NCI-H345 treated with DMSO at 0.1 percent for 48 hours (cell line): Measurements from ENCODE around the gene PCBP3.
"Not testable (repeated sequence)": the region's sequence is repeated elsewhere in the genome, so short reads cannot be mapped to it uniquely, and the experiment has no call there.

Experiments
- DNase-seq: peaks from one replicate; lab custom pipeline; 2025; ENCODE audit not compliant: unreplicated experiment; lab: John Stamatoyannopoulos, UW

Gene PCBP3

DNA sequence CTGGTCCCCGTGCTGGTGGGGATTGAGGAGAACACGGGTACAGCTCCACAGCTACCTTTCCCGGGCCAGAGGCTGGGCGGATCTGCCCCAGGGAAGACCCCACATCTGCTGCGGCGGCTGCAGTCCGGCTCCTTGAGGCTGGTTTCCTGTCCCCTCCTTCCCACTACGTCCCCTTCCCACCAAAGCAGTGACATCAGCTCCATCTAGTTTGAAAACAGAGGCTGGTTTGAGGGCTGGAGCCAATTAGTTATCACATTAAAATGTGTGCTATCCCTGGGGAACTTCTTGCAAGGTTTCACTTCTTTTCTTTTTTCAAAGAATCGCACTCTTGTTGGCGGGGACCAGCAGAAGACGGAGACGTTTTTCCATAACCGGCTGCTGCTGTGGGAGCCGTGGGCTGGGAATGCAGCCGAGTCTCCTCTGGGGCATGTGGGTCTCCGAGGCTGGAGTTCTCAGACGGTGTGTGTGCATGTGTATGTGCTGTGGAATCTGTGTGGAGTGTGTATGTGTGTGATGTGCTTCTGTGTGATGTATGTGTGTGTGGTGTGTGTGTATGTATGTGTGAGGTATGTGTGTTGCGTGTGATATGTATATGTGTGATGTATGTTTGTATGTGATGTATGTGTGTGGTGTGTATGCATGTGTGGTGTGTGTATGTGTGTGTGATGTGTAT is 8.9 kb upstream of the PCBP3 start:
- DNase-seq: no peak

DNA sequence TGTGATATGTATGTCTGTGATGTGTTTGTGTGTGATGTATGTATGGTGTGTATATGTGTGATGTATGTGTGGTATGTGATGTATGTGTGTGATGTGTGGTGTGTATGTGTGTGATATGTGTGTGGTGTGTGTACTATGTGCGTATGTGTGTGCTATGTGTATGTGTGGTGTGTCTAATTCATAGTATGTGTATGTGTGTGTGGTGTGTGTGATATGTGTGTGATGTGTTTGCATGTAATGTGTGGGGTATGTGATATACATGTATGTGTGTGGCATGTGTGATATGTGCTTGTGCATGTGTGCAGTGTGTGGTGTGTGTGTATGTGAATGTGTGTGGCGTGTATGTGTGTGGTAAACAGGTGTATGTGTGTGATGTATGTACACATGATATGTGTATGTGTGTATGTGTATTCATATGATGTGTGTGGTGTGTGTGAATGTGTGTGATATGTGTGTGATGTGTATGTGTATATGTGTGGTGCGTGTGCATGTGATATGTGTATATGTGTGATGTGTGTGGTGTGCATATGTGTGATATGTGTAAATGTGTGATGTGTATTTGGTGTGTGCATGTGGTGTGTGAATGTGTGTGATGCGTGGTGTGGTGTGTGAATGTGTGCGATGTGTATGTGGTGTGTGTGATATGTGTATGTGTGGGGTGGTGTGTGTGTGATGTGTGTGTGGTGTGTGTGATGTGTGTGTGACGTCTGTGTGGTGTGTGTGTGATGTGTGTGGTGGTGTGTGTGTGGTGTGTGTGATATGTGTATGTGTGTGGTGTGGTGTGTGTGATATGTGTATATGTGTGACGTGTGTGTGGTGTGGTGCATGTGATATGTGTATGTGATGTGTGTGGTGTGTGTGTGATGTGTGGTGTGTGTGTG is 8.0 kb upstream of the PCBP3 start:
- DNase-seq: no peak

DNA sequence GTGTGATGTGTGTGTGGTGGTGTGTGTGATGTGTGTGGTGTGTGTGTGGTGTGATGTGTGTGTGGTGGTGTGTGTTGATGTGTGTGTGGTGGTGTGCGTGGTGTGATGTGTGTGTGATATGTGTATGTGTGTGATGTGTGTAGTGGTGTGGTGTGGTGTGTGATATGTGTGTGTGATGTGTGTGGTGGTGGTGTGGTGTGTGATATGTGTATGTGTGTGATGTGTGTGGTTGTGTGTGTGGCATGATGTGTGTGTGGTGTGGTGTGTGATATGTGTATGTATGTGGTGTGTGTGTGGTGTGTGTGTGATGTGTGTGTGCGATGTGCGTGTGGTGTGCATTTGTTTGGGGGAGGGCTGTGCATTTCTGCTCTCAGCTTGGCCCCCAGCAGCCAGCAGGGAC is 7.1 kb upstream of the PCBP3 start:
- no peak for DNase-seq

DNA sequence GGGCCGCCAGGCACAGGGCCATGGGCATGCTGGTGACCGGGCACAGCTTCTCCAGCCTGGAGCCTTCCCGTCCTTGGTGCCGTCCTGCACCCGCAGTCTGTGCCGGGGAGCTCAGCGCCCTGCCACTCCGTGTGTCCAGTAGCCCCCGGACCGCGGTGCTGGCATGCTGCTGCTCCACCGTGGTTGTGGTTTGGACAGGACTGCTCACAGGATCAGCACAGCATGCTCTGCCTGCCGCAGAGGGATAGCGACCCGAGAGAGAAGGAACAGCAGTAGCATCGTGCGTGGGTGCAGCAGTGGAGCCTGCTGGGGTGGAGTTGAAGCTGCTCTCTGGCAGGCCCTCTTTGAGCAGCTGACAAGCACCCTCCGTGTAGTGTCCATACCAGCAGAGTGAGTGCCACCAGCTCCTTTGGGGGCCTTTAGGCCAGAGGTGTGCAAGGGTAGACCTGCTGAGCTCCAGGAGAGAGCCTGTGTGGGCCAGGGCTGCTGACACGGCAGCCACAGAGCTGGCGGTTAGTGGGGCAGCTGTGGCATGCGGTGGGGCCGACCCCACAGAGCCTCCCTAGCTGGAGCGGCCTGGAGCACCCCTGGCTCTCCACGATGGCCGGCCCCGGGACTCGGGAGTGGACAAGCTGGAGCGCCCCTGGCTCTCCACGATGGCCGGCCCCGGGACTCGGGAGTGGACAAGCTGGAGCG is 6.4 kb upstream of the PCBP3 start:
- no peak for DNase-seq

DNA sequence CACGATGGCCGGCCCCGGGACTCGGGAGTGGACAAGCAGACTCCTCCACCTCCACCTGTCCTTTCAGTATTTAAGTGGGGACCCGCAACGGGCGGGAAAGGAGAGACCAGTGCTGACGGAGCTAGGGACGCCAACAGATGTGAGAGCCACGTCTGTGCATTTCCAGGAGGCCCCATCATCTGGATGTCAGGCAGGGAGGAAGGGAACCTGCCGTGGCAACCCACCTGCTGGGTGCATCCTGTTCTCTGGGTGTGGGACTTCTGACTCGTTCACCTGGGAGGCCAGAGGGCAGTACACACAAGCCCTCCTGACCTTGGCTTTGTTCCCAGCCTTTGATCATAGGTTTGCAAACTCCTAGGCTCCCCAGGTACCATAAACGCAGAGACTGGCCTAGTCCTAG is 5.6 kb upstream of the PCBP3 start:
- no peak for DNase-seq

DNA sequence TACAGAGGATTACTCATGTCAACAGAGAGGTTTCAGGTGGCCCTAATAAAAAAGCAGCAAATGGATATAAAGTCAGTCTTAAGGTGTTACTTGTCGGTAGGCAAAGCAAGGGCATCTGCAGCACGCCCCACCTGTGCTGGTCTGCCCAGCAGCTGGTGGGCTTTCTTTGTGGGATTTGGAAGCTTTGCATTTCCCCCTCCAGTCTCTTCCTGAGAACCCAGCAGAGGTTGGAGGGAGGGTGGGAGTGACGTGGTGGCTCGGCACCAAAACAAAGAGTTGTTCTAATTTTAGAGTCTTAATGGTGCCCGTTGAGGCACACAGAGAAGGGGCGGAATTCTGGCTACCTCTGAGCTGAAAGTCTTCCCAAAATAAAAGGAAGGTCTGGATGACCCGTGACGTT is 4.8 kb upstream of the PCBP3 start:
- DNase-seq: no peak

DNA sequence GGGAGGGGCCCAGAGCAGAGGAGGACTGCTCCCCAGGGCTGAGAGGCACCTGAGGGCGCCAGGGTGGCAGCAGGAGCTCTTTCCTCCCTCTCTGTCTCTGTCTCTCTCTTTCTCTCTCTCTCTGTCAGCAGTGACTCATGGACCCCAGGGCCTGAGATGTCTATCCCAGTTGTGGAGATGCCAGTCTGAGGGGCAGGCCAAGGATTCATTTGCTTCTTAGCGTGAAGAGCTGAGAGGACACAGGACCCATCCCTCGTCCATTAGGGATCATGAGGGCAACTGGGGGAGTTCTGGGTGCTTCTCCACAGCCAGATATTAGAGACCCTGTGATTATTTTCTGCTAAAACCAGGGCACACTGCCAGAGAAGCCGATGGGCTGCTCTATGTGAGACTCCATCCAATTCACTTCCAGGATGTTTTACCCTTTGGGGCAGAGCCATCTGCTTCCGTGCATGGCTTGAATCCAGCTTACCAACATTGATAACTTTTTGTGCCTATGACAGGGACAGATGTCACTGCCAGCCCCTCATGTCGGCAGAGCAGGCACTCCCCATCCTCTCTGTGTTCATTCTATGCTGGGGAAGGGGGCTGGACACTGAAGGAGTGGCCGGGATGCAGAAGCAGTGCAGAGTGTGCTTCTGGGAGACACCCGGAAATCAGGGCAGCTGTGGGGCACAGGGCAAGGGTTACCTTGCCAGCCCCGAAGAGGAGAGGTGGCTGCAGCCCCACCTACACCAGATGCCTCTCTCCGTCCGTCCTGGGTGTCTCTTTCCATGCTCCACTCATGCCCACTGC is 4.1 kb upstream of the PCBP3 start:
- DNase-seq: no peak

DNA sequence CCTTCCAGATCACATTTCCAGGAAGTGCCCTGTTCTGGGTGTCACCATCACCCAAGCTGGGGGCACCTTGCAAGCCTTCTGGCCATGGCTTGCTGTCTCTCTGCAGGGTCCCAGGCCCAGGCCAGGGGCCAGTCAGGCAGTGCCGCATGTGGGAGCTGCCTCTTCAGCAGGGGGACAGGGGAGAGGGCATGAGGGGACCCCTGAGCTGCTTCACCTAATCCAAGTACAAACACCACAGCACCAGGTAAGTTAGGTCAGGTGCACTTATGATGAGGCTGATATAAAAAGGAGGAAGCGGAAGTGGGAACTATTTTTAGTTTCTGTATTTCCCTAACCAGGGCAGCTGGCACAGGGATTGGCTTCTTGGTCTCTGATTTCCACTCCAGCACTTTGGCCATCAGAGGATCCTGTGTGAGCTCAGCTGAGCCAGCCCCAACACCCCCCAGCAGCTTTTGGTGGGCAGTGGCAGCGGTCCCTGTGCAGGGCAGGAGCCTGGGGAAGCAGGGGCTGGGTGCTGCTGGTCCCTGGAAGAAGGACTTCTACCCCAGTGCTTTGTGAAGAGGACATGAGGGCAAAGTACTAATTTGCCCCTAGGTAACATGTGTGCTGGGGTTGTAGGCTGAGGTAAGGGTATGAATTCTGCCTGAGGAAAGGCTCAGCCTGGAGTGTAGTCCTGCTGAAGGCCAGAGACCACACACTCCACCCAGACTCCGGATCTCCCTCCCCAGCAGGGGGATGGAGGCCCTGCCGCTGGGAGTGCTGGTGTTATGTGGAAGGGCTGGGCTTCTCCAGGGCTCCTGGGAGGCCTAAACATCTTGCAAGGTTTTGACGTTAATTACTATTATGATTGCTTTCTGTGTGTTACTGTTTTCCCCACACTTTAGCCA is 3.3 kb upstream of the PCBP3 start:
- DNase-seq: no peak

DNA sequence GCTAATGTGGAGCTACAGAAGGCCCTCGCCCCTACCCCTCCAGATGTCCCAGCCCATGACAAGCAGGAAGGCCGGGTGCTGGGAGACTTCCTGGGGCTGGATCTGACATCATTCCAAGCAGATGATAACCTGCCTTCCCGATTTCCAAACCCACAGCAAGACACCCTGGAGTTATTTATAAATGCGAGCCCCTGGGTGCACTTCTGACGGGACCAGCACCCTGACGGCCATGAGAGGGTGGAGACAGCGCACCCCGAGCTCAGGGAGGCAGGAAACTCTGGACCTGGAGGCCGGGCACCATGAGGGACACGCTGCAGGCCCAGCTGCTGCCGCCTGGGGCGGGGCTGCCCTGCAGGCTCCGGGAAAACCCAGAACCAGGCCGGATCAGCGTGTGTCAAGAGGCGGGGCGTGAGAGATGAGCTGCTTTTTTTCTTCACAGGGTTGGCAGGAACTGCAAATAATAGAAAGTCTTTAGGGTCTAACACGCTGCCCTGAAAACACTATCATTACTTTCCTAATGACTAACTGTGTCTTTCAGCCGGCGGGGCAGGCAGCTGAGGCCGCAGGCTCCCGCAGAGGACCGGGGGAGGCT is 2.5 kb upstream of the PCBP3 start:
- no peak for DNase-seq

DNA sequence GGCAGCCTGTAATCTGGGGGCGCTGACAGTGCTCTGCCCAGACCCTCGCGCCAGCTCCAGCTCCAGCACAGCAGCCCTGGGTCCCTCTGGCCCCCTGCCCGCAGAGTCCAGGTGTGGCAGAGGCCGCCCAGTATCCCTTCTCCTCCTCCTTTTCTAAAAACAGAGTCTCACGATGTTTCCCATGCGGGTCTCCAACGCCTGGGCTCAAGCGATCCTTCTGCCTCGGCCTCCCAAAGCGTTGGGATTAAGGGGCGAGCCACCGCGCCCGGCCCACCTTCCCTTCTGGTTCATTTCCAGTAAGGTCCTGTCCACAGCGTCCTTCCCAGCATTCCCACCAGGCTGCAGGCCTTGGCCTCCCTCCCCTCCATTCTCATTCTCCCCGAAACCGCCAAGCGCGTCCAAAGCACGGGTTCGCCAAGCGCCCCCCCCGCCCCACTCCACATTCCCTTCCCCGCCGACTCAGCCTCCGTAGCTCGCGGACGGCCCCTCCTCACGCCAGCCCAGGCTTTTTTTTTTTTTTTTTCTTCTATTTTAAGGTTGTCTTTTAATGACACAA is 2.0 kb upstream of the PCBP3 start:
- no peak for DNase-seq

DNA sequence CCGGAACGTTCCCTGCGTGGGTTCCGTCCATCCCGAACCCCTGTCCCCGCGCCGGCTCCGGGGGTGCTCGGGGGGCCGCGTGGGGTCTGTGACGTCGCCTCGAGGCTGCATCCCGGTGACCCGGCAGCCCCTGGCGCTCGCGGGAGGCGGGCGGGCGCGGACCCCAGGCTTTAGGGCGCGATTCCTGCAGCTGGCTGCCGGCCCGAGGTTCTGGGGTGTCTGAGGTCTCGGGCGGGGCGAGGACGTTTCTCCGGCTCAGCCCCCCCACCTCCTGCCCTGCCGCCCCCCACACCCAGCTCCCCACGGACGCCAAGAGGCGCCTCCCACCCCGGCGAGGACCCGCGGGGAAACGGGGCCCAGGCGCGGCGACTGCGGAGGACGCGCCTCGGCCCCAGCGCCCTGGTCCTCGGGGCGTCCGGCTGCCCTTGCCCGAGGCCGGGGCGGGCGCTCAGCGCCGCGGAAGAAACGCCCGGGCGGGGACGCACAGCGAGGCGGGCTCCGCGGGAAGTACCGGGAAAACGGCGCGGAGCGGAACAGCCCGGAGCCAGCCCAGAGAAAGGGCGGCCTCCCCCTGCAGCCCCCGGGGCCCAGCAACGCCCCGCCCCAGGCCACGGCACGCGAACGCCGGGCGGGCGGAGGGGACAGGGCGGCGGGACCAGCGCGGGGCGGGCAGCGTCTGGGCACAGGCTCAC is 1.3 kb upstream of the PCBP3 start:
- no peak for DNase-seq

DNA sequence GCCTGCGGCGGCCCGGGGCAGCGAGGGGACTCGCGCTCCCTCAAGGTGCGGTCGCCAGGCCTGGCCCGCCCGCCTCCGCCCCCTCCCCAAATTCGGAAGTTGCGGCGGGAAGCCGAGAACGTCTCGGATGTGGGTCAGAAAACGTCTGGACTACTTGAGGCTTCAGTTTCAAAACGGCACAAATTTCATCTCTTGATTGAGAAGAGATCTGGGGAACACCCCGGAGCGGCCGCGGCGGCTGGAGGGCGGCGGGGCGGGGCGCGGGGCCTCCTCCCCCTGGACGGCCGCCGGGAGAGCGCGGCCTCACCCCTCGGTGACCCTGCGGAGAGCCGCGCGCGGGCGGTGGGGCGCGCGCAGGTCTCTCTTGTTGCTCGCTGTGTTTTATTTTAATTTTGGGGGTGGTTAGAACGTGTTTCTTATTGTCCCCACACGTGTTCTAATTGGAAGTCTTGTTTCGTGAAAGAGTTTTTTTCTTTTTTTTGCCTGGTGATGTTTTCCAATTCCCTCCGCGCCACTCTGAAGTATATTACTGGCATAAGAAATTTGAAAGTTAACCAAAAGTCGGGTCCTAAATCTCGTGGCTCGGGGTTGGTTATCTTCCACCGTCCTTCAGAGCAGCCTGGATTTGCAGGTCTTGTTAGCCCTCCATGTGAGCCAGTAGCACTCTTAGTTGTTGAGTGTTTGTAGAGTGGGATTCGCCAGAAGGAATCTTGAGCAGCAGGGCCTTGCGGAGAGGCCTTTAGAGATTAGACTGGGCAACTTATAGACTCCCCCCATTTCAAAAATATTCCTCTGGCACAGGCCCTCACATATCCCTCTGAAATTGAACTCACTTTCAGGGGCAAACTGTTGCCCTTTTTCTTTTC is 749 bp downstream of the PCBP3 start:
- DNase-seq: no peak

DNA sequence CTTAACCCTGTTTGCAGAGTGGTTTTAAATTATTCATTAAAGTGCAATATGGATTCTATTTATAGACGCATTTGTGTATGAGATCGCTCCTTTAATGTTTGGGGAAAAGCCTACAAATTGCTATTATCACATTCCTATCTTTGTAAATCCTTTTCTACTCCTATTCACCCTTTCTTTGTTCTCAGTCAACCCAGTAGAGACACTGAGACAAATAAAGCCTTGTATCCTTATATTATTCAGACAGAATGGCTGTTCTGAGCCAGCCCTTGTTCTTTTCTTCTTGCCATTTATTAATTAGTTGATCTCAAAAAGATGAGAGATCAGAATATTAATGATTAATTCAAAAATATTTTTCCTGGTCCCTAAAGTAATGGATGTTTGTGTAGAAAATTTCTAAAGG is 8.4 kb downstream of the PCBP3 start:
- DNase-seq: no peak

DNA sequence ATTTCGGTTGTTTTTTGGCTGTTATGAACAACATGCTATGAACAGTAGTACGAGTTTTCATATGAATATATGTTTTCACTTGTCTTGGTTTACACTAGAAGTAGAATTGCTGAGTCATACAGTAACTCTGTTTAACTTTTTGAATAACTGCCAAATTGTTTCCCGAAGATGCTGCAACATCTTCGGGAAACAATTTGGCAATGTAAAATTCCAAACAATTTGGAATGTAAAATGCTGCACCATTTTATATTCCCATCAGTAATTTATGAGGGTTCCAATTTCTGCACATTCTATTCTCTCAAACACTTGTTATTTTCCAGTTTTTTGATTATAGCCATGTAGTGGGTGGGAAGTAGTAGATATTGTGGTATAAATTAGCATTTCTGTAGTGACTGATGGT is 11.6 kb downstream of the PCBP3 start:
- no peak for DNase-seq

DNA sequence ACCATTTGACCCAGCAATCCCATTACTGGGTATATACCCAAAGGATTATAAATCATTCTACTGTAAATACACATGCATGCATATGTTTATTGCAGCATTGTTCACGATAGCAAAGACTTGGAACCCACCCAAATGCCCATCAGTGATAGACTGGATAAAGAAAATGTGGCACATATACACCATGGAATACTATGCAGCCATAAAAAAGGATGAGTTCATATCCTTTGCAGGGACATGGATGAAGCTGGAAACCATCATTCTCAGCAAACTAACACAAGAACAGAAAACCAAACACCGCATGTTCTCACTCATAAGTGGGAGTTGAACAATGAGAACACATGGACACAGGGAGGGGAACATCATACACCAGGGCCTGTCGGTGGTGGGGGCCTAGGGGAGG is 12.6 kb downstream of the PCBP3 start:
- DNase-seq: not testable (repeated sequence)

DNA sequence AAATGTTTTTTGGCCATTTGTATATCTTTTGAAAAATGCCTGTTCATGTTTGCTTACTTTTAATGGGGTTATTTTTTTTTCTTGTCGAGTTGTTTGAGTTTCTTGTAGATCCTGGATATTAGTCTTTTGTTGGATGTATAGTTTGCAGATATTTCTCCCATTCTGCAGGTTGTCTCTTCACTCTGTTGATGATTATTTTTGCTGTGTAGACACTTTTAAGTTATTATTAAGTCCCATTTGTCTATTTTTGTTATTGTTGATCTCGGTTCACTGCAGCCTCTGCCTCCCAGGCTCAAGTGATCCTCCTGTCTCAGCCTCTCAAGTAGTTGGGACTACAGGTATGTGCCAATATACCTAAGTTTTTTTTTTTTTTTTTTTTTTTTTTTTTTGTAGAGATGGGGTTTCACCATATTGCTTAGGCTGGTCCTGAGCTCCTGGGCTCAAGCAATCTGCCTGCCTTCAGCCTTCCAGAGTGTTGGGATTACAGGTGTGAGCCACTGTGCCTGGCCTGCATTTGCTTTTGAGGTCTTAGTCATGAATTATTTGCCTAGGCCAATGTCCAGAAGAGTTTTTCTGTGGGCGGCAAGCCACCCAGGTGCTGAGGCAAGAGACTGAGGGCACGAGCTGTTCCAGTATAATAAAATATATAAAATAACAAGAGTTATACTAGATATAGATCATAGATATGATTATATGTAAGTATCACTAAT is 18.5 kb downstream of the PCBP3 start:
- DNase-seq: not testable (repeated sequence)

DNA sequence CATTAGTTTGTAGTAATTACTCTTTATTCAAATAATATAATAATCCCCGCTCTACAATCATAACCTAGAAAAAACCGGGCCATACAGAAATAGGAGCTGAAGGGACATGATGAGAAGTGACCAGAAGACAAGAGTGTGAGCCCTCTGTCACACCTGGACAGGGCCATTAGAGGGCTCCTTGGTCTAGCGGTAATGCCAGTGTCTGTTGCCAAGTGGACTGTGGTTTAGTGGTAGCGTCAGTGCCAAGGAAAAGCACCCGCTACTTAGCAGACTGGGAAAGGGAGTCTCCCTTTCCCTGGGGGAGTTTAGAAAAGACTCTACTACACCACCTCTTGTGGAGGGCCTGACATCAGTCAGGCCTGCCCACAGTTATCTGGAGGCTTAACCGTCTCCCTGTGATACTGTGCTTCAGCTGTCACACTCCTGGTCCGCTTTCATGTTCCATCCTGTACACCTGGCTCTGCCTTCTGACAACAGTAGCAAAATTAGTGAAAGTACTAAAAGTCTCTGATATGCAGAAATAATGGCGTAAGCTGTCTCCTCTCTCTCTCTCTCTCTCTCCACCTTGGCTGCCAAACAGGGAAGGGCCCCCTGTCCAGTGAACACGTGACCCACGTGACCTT is 19.2 kb downstream of the PCBP3 start:
- DNase-seq: not testable (repeated sequence)
